ENCODE measurements around the gene TIGD3. TPM values are rescaled to one million over a fixed set of nuclear protein-coding genes. Genes with fewer than 3 reads are reported as not detected.

TIGD3 gene
- total and polyA plus RNA-seq, 9 of the 15 experiments (the other 6 are each of a cell fraction or from before 2014, with no cell fraction given) = 0.06 to 1.3 (median 0.56) TPM

GRCh38 chr11:65354265-65355012 lies at the start of gene TIGD3 (continued):
- TF ChIP-seq NCOA1 (IDR thresholded peaks at IDR 0.05; ENCODE audit: low read depth) = no peak
- TF ChIP-seq ELF1 (tag; IDR thresholded peaks at IDR 0.05) = no peak
- no peak for TF ChIP-seq ZNF551 (CRISPR knock-in tag; IDR thresholded peaks at IDR 0.05)
- TF ChIP-seq RBFOX2 (IDR thresholded peaks at IDR 0.05; ENCODE audit: low read depth, low read length) = peak; percentile 67
- no peak for TF ChIP-seq TRIM28 (IDR thresholded peaks at IDR 0.05)
- TF ChIP-seq HMGN3 (IDR thresholded peaks at IDR 0.05; ENCODE audit: borderline replicate concordance, extremely low read depth, insufficient read length, low read depth, low read length) = peak; percentile 39
- no peak for TF ChIP-seq ATF3 (IDR thresholded peaks at IDR 0.05)
- TF ChIP-seq ATF3 (CRISPR knock-in tag; conservative IDR thresholded peaks at IDR 0.05) = no peak
- no peak for TF ChIP-seq ARID1B (IDR thresholded peaks at IDR 0.05)
- TF ChIP-seq JUN (IDR thresholded peaks at IDR 0.05; ENCODE audit: borderline replicate concordance, low read depth, low read length) = no peak
- no peak for TF ChIP-seq JUN (CRISPR knock-in tag; IDR thresholded peaks at IDR 0.05; ENCODE audit: borderline replicate concordance)
- TF ChIP-seq ZNF445 (CRISPR knock-in tag; IDR thresholded peaks at IDR 0.05; ENCODE audit: low read depth) = no peak
- no peak for TF ChIP-seq ZNF449 (CRISPR knock-in tag; IDR thresholded peaks at IDR 0.05)
- no peak for TF ChIP-seq MED1 (CRISPR knock-in tag; IDR thresholded peaks at IDR 0.05; ENCODE audit: borderline replicate concordance)
- 0 out of 2 replicates have a peak, but pooled peaks have one; percentile 29 for TF ChIP-seq MTA3 (IDR thresholded peaks at IDR 0.05; ENCODE audit: borderline replicate concordance)
- TF ChIP-seq, protein P1, sequence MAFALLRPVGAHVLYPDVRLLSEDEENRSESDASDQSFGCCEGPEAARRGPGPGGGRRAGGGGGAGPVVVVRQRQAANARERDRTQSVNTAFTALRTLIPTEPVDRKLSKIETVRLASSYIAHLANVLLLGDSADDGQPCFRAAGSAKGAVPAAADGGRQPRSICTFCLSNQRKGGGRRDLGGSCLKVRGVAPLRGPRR (CRISPR knock-in tag; IDR thresholded peaks at IDR 0.05) = no peak
- TF ChIP-seq ZNF766 (CRISPR knock-in tag; conservative IDR thresholded peaks at IDR 0.05) = no peak
- TF ChIP-seq RFX7 (CRISPR knock-in tag; IDR thresholded peaks at IDR 0.05) = no peak
- no peak for TF ChIP-seq SREBF2 (CRISPR knock-in tag; IDR thresholded peaks at IDR 0.05)
- no peak for TF ChIP-seq SREBF1 (IDR thresholded peaks at IDR 0.05; ENCODE audit: borderline replicate concordance, low read depth, low read length)
- TF ChIP-seq RBM25 (IDR thresholded peaks at IDR 0.05; ENCODE audit: low read depth, low read length, severe bottlenecking) = peak; percentile 95
- no peak for TF ChIP-seq ZBTB12 (CRISPR knock-in tag; IDR thresholded peaks at IDR 0.05)
- peak; percentile 52 for TF ChIP-seq FUS (optimal IDR thresholded peaks at IDR 0.05; ENCODE audit: low read depth, low read length)
- no peak for TF ChIP-seq TRIM25 (IDR thresholded peaks at IDR 0.05; ENCODE audit: borderline replicate concordance)
